NCI-H748 treated with DMSO at 0.1 percent for 48 hours (cell line): ENCODE measurements around the gene NEDD9.

Experiments
- DNase-seq: peaks from one replicate; lab custom pipeline; 2025; lab: John Stamatoyannopoulos, UW

NEDD9 gene

GRCh38 chr6:11177271-11177670 lies 55.2 kb downstream of the NEDD9 start:
- DNase-seq, result no peak

GRCh38 chr6:11174242-11174611 lies 58.2 kb downstream of the NEDD9 start:
- DNase-seq, result no peak

DNA sequence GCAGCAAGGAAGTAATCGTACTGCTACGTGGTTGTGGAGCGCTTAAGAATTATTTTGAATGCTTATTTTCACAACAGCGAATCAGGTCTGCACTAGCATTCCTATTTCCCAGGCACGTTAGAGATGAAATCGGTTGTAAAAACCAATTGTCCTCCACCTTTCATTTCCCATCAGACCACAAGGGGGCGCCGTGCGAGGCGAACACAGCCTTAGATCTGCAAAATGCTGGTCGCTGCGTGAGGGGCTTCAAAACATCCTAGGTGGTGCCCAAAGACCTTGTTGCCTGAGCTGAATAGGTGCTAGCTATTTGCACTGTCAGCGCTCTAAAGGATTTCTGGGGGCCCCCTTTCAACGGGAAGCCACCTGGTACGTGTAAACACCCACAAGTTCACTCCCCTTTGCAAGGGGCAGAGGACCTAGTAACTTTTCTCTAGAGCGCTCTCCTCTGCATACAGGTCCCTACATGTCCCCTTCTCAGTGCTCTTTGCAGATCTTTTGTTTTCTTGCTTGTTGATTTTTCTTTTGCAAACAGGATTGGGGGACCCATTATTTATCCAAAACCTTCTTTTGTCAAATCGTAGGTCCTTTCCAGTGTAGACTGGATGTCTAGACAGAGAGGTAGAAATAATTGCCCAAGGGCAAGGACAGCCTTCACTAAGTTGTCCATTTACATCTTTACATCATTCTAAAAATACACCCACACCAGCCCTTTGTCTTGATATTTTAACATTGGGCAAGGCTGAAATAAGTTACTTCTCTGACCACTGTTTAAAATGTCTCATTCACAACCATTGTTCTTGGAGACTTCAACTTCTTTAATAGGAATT lies 59.8 kb downstream of the NEDD9 start:
- peak; percentile 79 for DNase-seq

DNA sequence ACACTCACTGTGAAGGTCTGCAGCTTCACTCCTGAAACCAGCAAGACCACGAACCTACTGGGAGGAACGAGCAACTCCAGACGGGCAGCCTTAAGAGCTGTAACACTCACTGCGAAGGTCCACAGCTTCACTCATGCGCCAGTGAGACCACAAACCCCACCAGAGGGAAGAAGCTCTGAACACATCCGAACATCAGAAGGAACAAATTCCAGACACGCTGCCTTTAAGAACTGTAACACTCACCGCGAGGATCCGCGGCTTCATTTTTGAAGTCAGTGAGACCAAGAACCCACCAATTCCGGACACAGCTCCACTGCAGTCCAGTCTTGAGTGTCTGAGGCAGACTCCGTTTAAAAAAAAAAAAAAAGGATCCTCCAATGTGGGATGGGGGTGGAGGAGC lies 60.5 kb downstream of the NEDD9 start:
- no peak for DNase-seq

GRCh38 chr6:11168091-11168635 lies 64.3 kb downstream of the NEDD9 start:
- no peak for DNase-seq

- DNase-seq, result no peak
Measured at GRCh38 chr6:11166948-11167347, 65.5 kb downstream of the NEDD9 start.

GRCh38 chr6:11164717-11165646 lies 67.5 kb downstream of the NEDD9 start:
- DNase-seq, result no peak

- DNase-seq, result peak; percentile 13
Measured at GRCh38 chr6:11163932-11164331, 68.5 kb downstream of the NEDD9 start.

GRCh38 chr6:11162262-11162661 lies 70.2 kb downstream of the NEDD9 start:
- no peak for DNase-seq

GRCh38 chr6:11161031-11161956 lies 71.2 kb downstream of the NEDD9 start:
- peak; percentile 22 for DNase-seq

GRCh38 chr6:11160199-11160598 lies 72.3 kb downstream of the NEDD9 start:
- DNase-seq, result no peak

DNA sequence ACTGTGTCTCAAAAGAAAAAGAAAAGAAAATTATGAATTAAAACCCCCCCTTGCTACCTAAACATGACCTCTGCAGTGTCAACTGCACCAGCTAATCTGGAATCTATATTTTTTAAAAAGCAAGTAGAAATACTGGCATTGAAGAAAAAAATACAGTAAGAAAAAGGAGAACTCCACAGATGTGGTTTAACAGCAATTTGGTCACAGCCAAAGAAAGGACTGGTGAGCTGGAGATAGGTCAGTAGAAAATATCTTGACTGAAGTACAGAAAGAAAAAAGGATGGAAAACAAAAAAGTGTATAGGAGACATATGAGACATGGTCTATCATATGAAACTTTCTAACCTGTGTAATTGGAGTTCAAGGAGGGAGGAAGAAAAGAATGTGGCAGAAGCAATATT lies 76.9 kb downstream of the NEDD9 start:
- no peak for DNase-seq

DNA sequence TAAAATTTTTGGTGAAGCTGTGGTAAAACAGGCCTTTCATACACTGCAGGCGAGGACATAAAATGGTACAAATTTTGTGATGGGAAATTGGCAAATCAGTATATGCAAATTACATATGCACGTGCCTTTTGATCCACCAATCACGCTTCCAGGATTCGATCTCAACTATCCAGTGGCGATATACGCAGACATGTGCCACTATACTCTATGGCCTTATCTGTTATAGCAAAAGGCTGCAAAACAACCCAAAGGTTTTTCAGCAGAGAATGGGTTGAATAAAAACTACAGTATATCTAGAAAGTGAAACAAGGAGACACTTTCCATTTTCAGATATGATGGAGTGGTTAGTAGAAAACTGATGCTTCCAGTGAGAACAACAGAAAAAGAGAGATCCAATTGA lies 79.0 kb downstream of the NEDD9 start:
- no peak for DNase-seq

GRCh38 chr6:11152581-11152980 lies 79.9 kb downstream of the NEDD9 start:
- DNase-seq, result no peak

GRCh38 chr6:11151488-11151887 lies 81.0 kb downstream of the NEDD9 start:
- DNase-seq, result no peak

GRCh38 chr6:11149551-11149950 lies 82.9 kb downstream of the NEDD9 start:
- no peak for DNase-seq

DNA sequence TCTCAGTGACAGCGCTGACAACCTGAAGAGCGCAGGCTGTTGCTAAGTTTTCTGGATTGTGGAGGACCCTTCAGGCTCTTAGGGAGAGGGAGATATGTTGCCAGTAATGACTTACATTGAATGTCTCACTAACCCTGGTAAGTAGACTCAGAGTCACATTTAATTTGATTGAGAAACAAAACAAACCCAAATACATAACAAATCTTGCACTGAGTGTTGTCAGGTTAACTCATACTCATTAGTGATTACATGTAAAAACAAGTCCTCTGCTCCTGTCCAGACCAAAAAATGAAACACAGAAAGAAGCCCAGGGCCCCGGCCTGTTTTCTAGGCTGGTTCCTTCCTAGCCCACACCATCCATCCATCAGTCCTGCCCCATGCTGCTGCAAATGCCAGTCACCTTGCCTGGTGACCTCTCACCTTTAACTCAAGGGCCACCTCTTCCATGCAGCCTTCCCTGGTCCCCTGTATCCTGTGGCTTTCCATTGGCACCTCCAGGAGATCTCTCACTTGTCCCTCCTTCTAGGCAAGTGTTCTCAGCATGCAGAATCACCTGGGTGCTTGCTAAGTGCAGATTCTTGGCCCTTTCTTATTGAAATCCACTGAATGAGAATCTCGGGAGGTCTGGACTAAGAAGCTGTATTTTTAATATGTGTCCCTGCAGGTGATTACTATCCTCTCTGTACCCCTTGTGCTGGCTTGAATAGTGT lies 86.2 kb downstream of the NEDD9 start:
- no peak for DNase-seq

- DNase-seq, result peak; percentile 70
Measured at GRCh38 chr6:11144393-11144851, 88.0 kb downstream of the NEDD9 start.

- DNase-seq, result no peak
Measured at GRCh38 chr6:11143394-11144371, 88.8 kb downstream of the NEDD9 start.
